Skeletal muscle tissue (tissue), 4 donors: ENCODE data around the gene UST. TPM values are rescaled to one million over a fixed set of nuclear protein-coding genes. Genes with fewer than 3 reads are reported as not detected.
"Not testable (repeated sequence)": the region's sequence is repeated elsewhere in the genome, so short reads cannot be mapped to it uniquely, and the experiment has no call there.

Experiments used
- H3K27ac ChIP-seq: one replicate; pipeline ENCODE4 v1.7.0; 2013; ENCODE audit warnings: mild to moderate bottlenecking, low read depth, low read length, inconsistent platforms
- H3K27me3 ChIP-seq, 3 donors: one replicate each; pipeline ENCODE4 v1.7.0; 2013; ENCODE audit warnings: low read length in 3 of 3; ENCODE audit not compliant: control insufficient read depth in 3 of 3, insufficient read depth in 3 of 3
- H3K36me3 ChIP-seq, 3 donors: one replicate each; pipeline ENCODE4 v1.7.0; 2013; ENCODE audit warnings: low read length in 3 of 3; ENCODE audit not compliant: control insufficient read depth in 3 of 3, insufficient read depth in 3 of 3
- H3K4me1 ChIP-seq, 3 donors: one replicate each; pipeline ENCODE4 v1.7.0; 2013; ENCODE audit warnings: low read length in 3 of 3, mild to moderate bottlenecking in 3 of 3; ENCODE audit not compliant: control insufficient read depth in 3 of 3, insufficient read depth in 3 of 3
- H3K4me3 ChIP-seq, 3 donors: one replicate each; pipeline ENCODE4 v1.7.0; 2013; ENCODE audit warnings: low read length in 3 of 3
- H3K9ac ChIP-seq, 3 donors: one replicate each; pipeline ENCODE4 v1.7.0; 2013; ENCODE audit warnings: low read length in 3 of 3, mild to moderate bottlenecking in 3 of 3, moderate library complexity in 2 of 3, low read depth in 1 of 3
- H3K9me3 ChIP-seq, 3 donors: one replicate each; pipeline ENCODE4 v1.7.0; 2013; ENCODE audit warnings: low read length in 3 of 3; ENCODE audit not compliant: control insufficient read depth in 3 of 3
- total RNA-seq: library from RNA; depleted of rRNA; stranded (reverse); fragments of >200 nt; gene quantifications from one replicate; pipeline ENCODE4 v1.2.3, GENCODE V29; 2014
- donor health status: Osteomylitis.

UST gene
- total RNA-seq, 1 donor from 2014 or later: 14.6 TPM

DNA sequence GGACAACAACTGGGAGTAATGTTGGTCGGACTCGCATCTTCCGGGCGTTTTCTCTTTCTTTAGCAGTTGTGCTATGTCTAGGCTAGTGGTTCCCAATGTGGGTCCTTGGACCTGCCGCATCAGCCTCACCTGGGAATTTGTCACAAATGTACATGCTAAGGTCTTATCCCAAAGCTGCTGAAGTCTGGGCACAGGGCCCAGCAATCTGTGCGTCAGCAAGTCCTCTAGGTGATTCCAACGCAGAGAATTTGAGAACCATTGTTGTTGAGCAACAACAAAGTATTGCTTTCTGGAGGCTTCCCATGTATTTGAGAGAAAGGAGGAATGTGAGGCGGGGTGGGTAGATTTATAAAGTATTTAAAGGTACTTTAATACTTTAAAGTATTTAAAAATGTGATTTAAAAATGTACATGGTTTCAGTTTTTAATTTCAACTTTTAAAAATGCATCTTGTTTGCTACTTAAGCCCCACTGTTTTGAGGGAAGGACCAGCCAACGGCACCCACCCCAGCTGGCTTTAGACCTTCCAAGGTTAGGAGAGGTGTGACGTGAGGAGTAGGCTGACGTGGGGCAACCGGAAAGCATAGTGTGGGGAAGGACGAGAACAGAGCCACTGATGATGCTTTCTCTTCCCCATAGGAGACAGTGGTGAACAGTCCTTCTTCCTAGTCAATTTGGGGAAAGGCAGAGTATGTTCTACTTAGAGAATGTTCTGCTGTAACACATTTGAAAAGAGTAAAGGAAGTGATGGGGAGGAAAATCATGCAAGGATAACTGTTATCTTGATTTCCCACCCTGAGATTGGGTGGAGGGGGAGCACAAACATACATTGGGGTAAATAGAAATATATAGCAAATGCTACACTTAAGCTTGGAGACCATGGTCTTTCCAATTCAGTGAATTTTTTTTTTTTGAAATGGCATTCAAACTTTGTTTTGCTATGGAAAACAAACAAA lies 4.3 kb downstream of the UST start:
- no peaks in the 10 kb centered on the region for H3K36me3 ChIP-seq
- H3K9ac ChIP-seq: no peak overlapping the region
- H3K27ac ChIP-seq: no peak overlapping the region
- peaks cover 4 to 9% (median 5%) of the 10 kb centered on the region in 3 donors for H3K27me3 ChIP-seq
- no peaks in the 10 kb centered on the region for H3K9me3 ChIP-seq
- no peak overlapping the region for H3K4me3 ChIP-seq
- peaks cover 13 to 18% (median 14%) of the 10 kb centered on the region in 3 donors for H3K4me1 ChIP-seq

DNA sequence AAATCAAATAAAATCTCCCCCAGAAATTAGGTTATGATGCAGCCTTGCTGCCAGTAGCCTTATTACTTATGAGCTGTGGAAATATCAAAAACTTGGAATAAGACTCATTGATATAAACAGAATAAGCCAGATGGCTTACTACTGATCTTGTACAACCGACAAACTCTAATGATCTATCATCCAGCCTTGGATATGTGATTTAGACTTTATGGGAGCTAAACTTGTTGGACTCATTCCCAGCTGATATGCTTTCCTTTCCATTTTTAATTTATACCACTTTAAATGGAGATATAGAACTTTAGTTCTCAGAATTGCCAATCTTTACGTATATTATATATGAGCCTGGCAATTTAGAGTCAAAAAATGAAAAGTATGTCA lies 5.0 kb downstream of the UST start:
- Histone ChIP-seq H3K4me1 (peaks cover 12 to 15% (median 12%) of the 10 kb centered on the region in 3 donors), H3K36me3 (no peaks in the 10 kb centered on the region), H3K4me3 (no peak overlapping the region), H3K27me3 (peaks cover 4 to 9% (median 5%) of the 10 kb centered on the region in 3 donors), H3K9me3 (no peaks in the 10 kb centered on the region), H3K27ac (no peak overlapping the region), H3K9ac (no peak overlapping the region)

DNA sequence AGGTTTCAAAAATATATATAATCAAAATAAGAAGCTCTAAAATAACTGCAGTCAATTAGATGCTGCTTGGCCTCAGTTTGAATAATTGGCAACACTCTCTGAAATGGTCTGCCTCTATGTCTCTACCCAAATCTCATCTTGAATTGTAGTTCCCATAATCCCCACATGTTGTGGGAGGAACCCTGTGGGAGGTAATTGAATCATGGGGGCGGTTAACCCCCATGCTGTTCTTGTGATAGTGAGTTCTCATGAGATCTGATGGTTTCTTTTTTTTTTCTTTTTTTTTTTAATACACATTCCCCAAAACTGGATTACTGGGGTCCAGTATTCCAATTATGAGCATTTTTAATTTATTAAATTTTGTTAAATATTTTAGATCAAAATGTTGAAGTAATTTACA lies 8.5 kb downstream of the UST start:
- not testable (repeated sequence) for H3K27me3 ChIP-seq, H3K27ac ChIP-seq, H3K4me3 ChIP-seq, H3K9ac ChIP-seq, H3K9me3 ChIP-seq, H3K4me1 ChIP-seq, H3K36me3 ChIP-seq

DNA sequence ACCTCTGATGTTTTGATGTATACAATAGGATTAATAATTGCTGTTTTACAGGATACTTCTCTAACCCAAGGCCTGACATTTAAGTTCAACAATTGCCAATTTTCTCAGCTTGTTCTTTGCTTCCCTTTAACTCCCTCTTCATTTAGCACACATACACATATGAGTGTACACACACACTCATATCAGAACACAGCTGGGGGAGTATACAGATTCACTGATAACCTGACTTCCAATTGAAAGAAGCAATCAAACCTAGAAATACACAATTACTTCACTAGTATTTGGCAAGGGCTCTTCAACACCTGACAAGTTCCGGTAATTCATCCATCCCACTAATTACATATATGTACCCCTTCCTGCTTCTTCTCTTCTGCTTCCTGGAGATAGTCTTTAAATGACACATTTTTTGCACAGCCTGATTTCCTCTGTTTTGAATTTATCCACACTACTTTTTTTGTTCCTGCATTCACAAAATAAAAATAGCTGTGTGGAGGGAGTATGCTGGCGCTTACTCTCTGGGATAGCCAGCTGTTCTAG lies 11.2 kb downstream of the UST start:
- H3K4me1 ChIP-seq: peaks cover 9 to 14% (median 10%) of the 10 kb centered on the region in 3 donors
- H3K4me3 ChIP-seq: no peak overlapping the region
- H3K36me3 ChIP-seq: no peaks in the 10 kb centered on the region
- no peaks in the 10 kb centered on the region for H3K9me3 ChIP-seq
- H3K27me3 ChIP-seq: no peaks in the 10 kb centered on the region
- no peak overlapping the region for H3K9ac ChIP-seq
- H3K27ac ChIP-seq: no peak overlapping the region

DNA sequence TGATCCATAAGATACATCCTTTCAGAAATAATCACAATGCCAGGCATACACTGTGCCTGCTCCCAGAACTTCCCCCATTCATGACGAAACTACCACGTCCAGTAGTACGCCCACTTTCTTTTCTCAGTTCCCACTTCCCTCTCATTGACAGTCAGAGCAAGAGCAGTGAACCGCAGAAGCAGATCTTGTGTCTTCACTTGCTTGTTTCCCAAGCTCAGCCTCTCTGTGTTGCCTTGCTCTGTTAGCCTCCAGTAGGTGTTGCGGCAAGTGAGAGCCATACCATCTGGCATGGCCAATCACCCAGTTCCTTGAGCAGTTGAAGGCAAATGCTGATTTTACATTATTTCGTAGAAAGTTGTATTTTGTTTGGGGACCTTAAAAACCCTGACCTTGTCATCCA lies 11.7 kb downstream of the UST start:
- Histone ChIP-seq H3K9ac (no peak overlapping the region), H3K36me3 (no peaks in the 10 kb centered on the region), H3K27me3 (no peaks in the 10 kb centered on the region), H3K9me3 (no peaks in the 10 kb centered on the region), H3K27ac (no peak overlapping the region), H3K4me3 (no peak overlapping the region), H3K4me1 (peaks cover 9 to 14% (median 10%) of the 10 kb centered on the region in 3 donors)

DNA sequence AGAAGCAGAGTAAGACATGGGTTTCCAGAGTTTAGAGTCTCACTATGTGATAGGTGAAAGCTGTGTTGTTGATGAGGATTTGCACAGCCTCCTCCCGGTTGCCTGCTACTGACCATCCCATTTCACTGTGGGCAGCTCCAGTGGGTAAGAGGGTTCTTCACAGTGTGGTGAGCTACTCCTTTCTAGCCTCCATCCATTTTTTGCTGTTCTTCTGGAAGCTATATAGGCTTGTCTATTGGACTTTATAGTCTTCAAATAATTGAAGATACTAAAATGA lies 13.4 kb downstream of the UST start:
- H3K9me3 ChIP-seq: no peaks in the 10 kb centered on the region
- no peak overlapping the region for H3K4me3 ChIP-seq
- no peaks in the 10 kb centered on the region for H3K36me3 ChIP-seq
- no peaks in the 10 kb centered on the region for H3K27me3 ChIP-seq
- H3K27ac ChIP-seq: no peak overlapping the region
- H3K9ac ChIP-seq: no peak overlapping the region
- H3K4me1 ChIP-seq: peaks cover 9 to 14% (median 10%) of the 10 kb centered on the region in 3 donors

DNA sequence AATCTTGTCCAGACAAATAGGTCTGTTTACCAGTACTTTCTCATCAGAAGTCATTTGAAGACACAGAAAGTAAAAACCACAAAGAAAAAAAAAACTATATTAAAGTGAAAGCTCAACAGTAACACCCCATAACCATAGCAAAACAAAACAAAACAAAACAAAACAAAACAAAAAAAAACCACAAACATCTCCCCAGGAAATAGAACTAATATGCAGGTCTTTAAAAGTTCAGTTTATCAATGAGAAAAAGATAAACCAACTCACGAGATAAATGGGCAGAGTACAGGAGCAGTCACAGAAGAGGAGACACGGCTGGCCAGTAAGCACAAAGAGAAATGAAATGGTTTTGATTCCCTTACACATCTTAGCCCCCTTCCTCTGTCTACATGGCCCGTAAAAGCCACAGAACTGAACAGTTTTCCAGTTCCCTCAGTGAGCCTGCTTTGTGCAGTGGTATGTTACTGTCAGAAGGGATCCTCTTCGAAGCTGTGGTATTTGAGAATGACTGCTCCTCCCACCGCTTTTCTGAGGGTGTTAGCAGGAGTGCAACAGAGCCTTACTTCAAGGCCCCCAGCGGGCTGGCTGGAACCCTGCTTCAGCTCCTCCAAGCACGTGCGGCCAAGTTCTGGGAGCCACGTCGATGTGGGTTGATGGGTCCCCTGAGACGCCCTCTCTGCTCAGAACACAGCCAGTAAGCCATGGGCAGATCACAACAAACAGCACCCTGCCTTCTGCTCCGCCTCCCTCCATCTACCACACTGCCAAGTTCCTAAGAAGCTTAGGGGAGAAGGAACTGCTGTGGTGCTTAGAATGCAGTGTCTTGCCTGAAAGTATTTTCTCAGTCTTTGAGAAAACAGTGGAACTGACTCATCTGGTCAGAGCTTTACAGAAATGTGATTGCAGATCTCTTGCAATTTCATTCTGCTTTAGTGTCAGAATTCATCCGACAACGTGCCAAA lies 14.0 kb downstream of the UST start:
- Histone ChIP-seq H3K27ac (peak overlapping the region; percentile 71), H3K4me3 (peak overlapping the region; percentile 23 to 65 (median 59)), H3K4me1 (peaks cover 9 to 14% (median 10%) of the 10 kb centered on the region in 3 donors), H3K27me3 (no peaks in the 10 kb centered on the region), H3K9me3 (no peaks in the 10 kb centered on the region), H3K36me3 (no peaks in the 10 kb centered on the region), H3K9ac (peak overlapping the region in 1 of 3 donors; percentile 60)

DNA sequence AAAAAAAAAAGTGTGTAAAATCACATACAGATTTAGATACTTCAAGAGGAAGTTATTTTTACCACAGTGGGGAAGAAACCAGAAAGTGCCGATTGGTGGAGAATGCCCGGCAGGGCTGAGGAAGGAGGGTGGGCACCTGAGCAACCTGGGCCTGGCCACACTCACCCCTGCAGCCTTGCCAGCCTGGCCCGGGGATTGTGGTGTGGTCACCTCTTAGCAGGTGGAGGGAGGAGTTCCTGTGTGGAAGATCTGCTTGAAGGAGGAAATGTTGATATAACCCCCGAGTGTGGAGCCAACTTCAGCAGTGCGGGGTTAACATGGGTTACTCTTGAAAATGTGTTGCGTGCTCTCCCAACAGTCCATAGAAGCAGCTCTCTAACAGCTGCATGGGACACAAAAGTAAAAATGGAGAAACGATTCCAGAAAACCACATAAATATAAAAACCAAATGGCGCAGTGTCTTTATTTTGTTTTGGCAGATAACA lies 14.7 kb downstream of the UST start:
- Histone ChIP-seq H3K4me1 (peaks cover 9 to 14% (median 10%) of the 10 kb centered on the region in 3 donors), H3K4me3 (peak overlapping the region in 2 of 3 donors; percentile 22 to 65), H3K36me3 (no peaks in the 10 kb centered on the region), H3K9me3 (no peaks in the 10 kb centered on the region), H3K27ac (peak overlapping the region; percentile 71), H3K9ac (no peak overlapping the region), H3K27me3 (no peaks in the 10 kb centered on the region)

DNA sequence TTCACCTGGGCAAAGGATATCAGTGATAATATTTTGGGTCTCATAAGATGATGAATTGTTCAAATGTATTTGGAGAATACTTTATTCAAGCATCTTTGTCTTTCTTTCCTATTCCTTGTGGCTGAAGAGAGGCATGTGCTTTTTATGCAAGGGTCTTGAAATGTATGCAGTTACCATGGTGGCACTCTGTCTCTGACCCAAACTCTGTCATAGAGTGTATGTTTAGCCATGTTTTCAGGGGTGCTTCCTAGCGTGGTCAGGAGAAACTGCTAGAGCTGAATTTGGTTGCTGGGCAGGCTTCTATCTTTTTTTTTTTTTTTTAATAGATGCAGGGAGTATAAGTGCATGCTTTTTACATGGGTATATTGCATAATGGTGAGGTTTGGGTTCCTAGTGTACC lies 15.4 kb downstream of the UST start:
- peak overlapping the region; percentile 71 for H3K27ac ChIP-seq

More for the DNA sequence above, 15.4 kb downstream of the UST start:
- Histone ChIP-seq H3K4me3 (no peak overlapping the region), H3K9ac (no peak overlapping the region), H3K36me3 (no peaks in the 10 kb centered on the region), H3K27me3 (no peaks in the 10 kb centered on the region), H3K4me1 (peaks cover 9 to 14% (median 10%) of the 10 kb centered on the region in 3 donors), H3K9me3 (no peaks in the 10 kb centered on the region)
